ENCODE measurements around the gene NWD2.

The NWD2 gene

DNA sequence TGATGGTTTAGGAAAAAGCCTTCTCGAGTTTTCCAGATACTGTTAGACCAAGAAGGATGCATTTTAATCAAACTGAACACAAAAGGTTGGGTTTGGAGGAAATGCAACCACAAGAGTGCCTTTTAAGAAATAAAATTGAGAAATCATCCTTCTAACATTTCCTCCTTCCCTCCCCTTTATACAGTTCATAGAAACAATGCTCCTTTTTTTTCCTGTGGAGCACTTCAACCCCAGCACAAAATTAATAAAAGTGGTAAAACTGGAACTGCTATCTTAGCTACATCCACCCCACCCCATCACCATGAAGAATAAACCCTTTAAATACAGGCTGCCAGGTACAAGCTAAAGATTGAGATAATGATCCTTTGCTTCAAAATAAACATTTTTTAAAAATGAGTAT lies 230.5 kb downstream of the NWD2 start:
- no peak overlapping the region for H3K27ac ChIP-seq (ENCODE audit: low read depth, low read length)
- H3K4me1 ChIP-seq (ENCODE audit: insufficient read depth, low read length) = no peaks in the 10 kb centered on the region

GRCh38 chr4:37475776-37476175 lies 231.2 kb downstream of the NWD2 start:
- no peak overlapping the region for H3K27ac ChIP-seq (ENCODE audit: low read depth, low read length)
- H3K4me1 ChIP-seq (ENCODE audit: insufficient read depth, low read length) = no peaks in the 10 kb centered on the region
- H3K9me3 ChIP-seq (ENCODE audit: low read length) = no peaks in the 10 kb centered on the region
- H3K4me3 ChIP-seq (ENCODE audit: low read depth in 1 of 2, low read length in 2 of 2) = no peak overlapping the region
- H3K9ac ChIP-seq (ENCODE audit: low read length) = no peak overlapping the region
- no peaks in the 10 kb centered on the region for H3K27me3 ChIP-seq (ENCODE audit: control insufficient read depth in 1 of 2, insufficient read depth in 2 of 2, low read length in 2 of 2)
- no peaks in the 10 kb centered on the region for H3K36me3 ChIP-seq (ENCODE audit: insufficient read depth, low read length)

More for the DNA sequence above, 230.5 kb downstream of the NWD2 start:
- no peaks in the 10 kb centered on the region for H3K9me3 ChIP-seq (ENCODE audit: low read length)
- no peak overlapping the region for H3K4me3 ChIP-seq (ENCODE audit: low read depth in 1 of 2, low read length in 2 of 2)
- H3K27me3 ChIP-seq (ENCODE audit: control insufficient read depth in 1 of 2, insufficient read depth in 2 of 2, low read length in 2 of 2) = no peaks in the 10 kb centered on the region
- H3K36me3 ChIP-seq (ENCODE audit: insufficient read depth, low read length) = no peaks in the 10 kb centered on the region
- H3K9ac ChIP-seq (ENCODE audit: low read length) = no peak overlapping the region

DNA sequence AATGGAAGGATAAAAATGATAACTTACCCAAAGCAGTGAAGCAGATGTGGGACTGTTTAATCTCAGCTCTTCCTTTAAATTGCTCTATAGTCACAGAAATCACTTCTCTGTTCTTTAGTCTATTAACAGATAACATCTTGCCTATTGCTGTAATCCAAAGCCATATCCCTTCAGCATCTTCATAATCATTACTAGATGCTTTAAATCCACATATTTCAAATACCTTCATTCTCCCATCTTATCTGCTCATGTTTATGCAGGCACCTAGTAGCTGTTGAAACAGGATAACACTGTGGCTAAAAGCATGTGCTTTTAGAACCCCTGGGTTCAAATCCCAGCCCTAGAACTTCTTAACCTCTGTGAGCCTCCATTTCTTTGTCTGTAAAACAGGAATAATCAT lies 231.7 kb downstream of the NWD2 start:
- H3K4me1 ChIP-seq (ENCODE audit: insufficient read depth, low read length) = no peaks in the 10 kb centered on the region
- H3K9ac ChIP-seq (ENCODE audit: low read length) = no peak overlapping the region
- H3K36me3 ChIP-seq (ENCODE audit: insufficient read depth, low read length) = no peaks in the 10 kb centered on the region
- H3K9me3 ChIP-seq (ENCODE audit: low read length) = no peaks in the 10 kb centered on the region
- H3K4me3 ChIP-seq (ENCODE audit: low read depth in 1 of 2, low read length in 2 of 2) = no peak overlapping the region
- no peak overlapping the region for H3K27ac ChIP-seq (ENCODE audit: low read depth, low read length)
- H3K27me3 ChIP-seq (ENCODE audit: control insufficient read depth in 1 of 2, insufficient read depth in 2 of 2, low read length in 2 of 2) = no peaks in the 10 kb centered on the region

DNA sequence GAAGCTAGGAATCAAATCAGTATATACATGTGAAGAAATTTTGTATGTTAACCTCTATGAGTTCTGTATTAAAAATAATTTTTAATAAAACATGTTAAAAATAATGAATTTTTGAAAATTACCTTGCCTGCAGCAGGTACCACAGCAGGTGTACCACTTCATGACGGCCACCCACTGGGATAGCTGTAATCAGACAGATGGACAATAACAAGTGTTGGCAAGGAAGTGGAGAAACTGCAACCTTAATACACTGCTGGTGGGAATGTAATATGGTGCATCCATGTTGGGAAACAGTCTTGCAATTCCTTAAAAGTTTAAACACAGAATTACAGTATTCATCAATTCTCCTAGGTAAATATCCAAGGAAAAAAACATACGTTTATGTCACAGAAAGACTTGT lies 232.1 kb downstream of the NWD2 start:
- H3K9me3 ChIP-seq (ENCODE audit: low read length) = no peaks in the 10 kb centered on the region
- no peaks in the 10 kb centered on the region for H3K36me3 ChIP-seq (ENCODE audit: insufficient read depth, low read length)
- no peak overlapping the region for H3K4me3 ChIP-seq (ENCODE audit: low read depth in 1 of 2, low read length in 2 of 2)
- no peaks in the 10 kb centered on the region for H3K4me1 ChIP-seq (ENCODE audit: insufficient read depth, low read length)
- H3K27me3 ChIP-seq (ENCODE audit: control insufficient read depth in 1 of 2, insufficient read depth in 2 of 2, low read length in 2 of 2) = no peaks in the 10 kb centered on the region
- H3K27ac ChIP-seq (ENCODE audit: low read depth, low read length) = no peak overlapping the region
- H3K9ac ChIP-seq (ENCODE audit: low read length) = no peak overlapping the region

- Histone ChIP-seq H3K9me3 (ENCODE audit: low read length) (no peaks in the 10 kb centered on the region), H3K27me3 (ENCODE audit: control insufficient read depth in 1 of 2, insufficient read depth in 2 of 2, low read length in 2 of 2) (no peaks in the 10 kb centered on the region), H3K27ac (ENCODE audit: low read depth, low read length) (no peak overlapping the region), H3K36me3 (ENCODE audit: insufficient read depth, low read length) (no peaks in the 10 kb centered on the region), H3K9ac (ENCODE audit: low read length) (no peak overlapping the region), H3K4me3 (ENCODE audit: low read depth in 1 of 2, low read length in 2 of 2) (no peak overlapping the region), H3K4me1 (ENCODE audit: insufficient read depth, low read length) (no peaks in the 10 kb centered on the region)
Observed at GRCh38 chr4:37477126-37477525, 232.6 kb downstream of the NWD2 start.

DNA sequence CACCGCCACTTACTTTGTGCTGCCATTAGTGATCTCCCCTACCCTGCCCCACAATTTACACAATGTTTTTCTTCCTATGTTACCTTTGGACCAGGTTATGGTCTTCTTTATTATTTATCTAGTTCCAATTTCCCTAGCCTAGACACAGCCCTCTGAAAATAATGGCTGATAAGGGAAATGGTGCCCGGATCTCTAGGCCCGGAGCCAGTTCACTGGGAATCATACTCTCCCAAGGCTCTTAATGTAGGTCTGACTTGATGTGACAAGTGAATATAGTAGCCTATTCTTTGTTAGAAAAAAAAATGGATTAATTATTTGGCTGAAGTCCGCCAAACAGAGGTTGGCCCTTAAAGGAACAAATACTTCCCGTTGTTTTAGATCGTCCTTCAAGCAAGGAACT lies 233.6 kb downstream of the NWD2 start:
- H3K36me3 ChIP-seq (ENCODE audit: insufficient read depth, low read length) = no peaks in the 10 kb centered on the region
- no peaks in the 10 kb centered on the region for H3K4me1 ChIP-seq (ENCODE audit: insufficient read depth, low read length)
- H3K27ac ChIP-seq (ENCODE audit: low read depth, low read length) = no peak overlapping the region
- H3K9me3 ChIP-seq (ENCODE audit: low read length) = no peaks in the 10 kb centered on the region
- H3K27me3 ChIP-seq (ENCODE audit: control insufficient read depth in 1 of 2, insufficient read depth in 2 of 2, low read length in 2 of 2) = no peaks in the 10 kb centered on the region
- no peak overlapping the region for H3K9ac ChIP-seq (ENCODE audit: low read length)
- no peak overlapping the region for H3K4me3 ChIP-seq (ENCODE audit: low read depth in 1 of 2, low read length in 2 of 2)

DNA sequence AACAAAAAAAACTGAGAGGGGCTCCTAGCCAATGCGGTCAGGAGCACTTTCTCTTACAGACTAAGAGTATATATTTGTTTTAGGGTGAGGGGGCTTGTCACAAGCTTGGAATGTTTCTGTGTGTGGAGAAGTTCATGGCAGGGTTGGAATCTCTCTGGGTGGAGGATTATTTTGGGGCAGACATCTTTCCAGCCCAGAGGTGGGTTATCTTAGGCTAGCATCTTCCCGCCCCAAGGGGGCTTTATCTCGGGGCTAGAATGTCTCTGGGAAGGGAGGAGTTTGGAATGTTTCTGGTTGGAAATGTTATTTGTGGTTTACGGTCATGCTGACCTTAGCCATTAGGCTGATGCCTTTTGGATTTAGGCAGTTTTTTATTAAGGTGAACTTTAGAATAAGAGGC lies 236.0 kb downstream of the NWD2 start:
- H3K4me1 ChIP-seq (ENCODE audit: insufficient read depth, low read length) = no peaks in the 10 kb centered on the region
- H3K36me3 ChIP-seq (ENCODE audit: insufficient read depth, low read length) = no peaks in the 10 kb centered on the region
- no peaks in the 10 kb centered on the region for H3K9me3 ChIP-seq (ENCODE audit: low read length)
- no peak overlapping the region for H3K4me3 ChIP-seq (ENCODE audit: low read depth in 1 of 2, low read length in 2 of 2)
- H3K9ac ChIP-seq (ENCODE audit: low read length) = no peak overlapping the region
- H3K27me3 ChIP-seq (ENCODE audit: control insufficient read depth in 1 of 2, insufficient read depth in 2 of 2, low read length in 2 of 2) = no peaks in the 10 kb centered on the region
- H3K27ac ChIP-seq (ENCODE audit: low read depth, low read length) = no peak overlapping the region

GRCh38 chr4:37481547-37482122 lies 237.1 kb downstream of the NWD2 start:
- Histone ChIP-seq H3K4me3 (ENCODE audit: low read depth in 1 of 2, low read length in 2 of 2) (no peak overlapping the region), H3K36me3 (ENCODE audit: insufficient read depth, low read length) (no peaks in the 10 kb centered on the region), H3K27me3 (ENCODE audit: control insufficient read depth in 1 of 2, insufficient read depth in 2 of 2, low read length in 2 of 2) (no peaks in the 10 kb centered on the region), H3K27ac (ENCODE audit: low read depth, low read length) (no peak overlapping the region), H3K9ac (ENCODE audit: low read length) (no peak overlapping the region), H3K4me1 (ENCODE audit: insufficient read depth, low read length) (no peaks in the 10 kb centered on the region), H3K9me3 (ENCODE audit: low read length) (no peaks in the 10 kb centered on the region)

- H3K27ac ChIP-seq (ENCODE audit: low read depth, low read length) = no peak overlapping the region
- H3K9me3 ChIP-seq (ENCODE audit: low read length) = no peaks in the 10 kb centered on the region
- H3K4me3 ChIP-seq (ENCODE audit: low read depth in 1 of 2, low read length in 2 of 2) = no peak overlapping the region
- no peaks in the 10 kb centered on the region for H3K4me1 ChIP-seq (ENCODE audit: insufficient read depth, low read length)
- no peaks in the 10 kb centered on the region for H3K36me3 ChIP-seq (ENCODE audit: insufficient read depth, low read length)
- no peak overlapping the region for H3K9ac ChIP-seq (ENCODE audit: low read length)
- no peaks in the 10 kb centered on the region for H3K27me3 ChIP-seq (ENCODE audit: control insufficient read depth in 1 of 2, insufficient read depth in 2 of 2, low read length in 2 of 2)
Observed at GRCh38 chr4:37482236-37482913, 237.8 kb downstream of the NWD2 start.

GRCh38 chr4:37483610-37484009 lies 239.1 kb downstream of the NWD2 start:
- Histone ChIP-seq H3K27me3 (ENCODE audit: control insufficient read depth in 1 of 2, insufficient read depth in 2 of 2, low read length in 2 of 2) (no peaks in the 10 kb centered on the region), H3K4me1 (ENCODE audit: insufficient read depth, low read length) (no peaks in the 10 kb centered on the region), H3K9me3 (ENCODE audit: low read length) (no peaks in the 10 kb centered on the region), H3K27ac (ENCODE audit: low read depth, low read length) (no peak overlapping the region), H3K4me3 (ENCODE audit: low read depth in 1 of 2, low read length in 2 of 2) (no peak overlapping the region), H3K36me3 (ENCODE audit: insufficient read depth, low read length) (no peaks in the 10 kb centered on the region), H3K9ac (ENCODE audit: low read length) (no peak overlapping the region)

DNA sequence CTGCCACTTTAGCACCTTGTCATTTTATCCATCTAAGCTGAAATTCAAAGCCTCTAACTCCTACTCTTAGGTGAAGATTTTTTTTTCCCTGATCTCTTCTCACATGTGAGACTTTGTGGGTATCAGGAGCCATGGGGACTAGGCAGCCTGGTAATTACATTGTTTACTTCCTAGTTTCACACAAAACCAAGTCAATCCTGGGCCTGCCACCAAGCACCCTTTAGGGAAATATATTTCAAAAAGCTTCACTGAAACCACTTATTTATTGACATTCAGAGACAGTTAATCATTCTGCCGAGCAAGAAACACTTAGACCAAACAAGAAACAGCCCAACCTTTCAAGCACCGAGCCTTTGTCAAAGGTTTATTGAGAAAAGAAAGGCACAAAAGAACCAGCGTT lies 241.6 kb downstream of the NWD2 start:
- no peak overlapping the region for H3K9ac ChIP-seq (ENCODE audit: low read length)
- H3K4me1 ChIP-seq (ENCODE audit: insufficient read depth, low read length) = no peaks in the 10 kb centered on the region
- no peak overlapping the region for H3K4me3 ChIP-seq (ENCODE audit: low read depth in 1 of 2, low read length in 2 of 2)
- no peaks in the 10 kb centered on the region for H3K36me3 ChIP-seq (ENCODE audit: insufficient read depth, low read length)
- no peaks in the 10 kb centered on the region for H3K9me3 ChIP-seq (ENCODE audit: low read length)
- no peak overlapping the region for H3K27ac ChIP-seq (ENCODE audit: low read depth, low read length)
- H3K27me3 ChIP-seq (ENCODE audit: control insufficient read depth in 1 of 2, insufficient read depth in 2 of 2, low read length in 2 of 2) = no peaks in the 10 kb centered on the region

GRCh38 chr4:37487668-37488067 lies 243.1 kb downstream of the NWD2 start:
- Histone ChIP-seq H3K9me3 (ENCODE audit: low read length) (no peaks in the 10 kb centered on the region), H3K9ac (ENCODE audit: low read length) (no peak overlapping the region), H3K27ac (ENCODE audit: low read depth, low read length) (no peak overlapping the region), H3K4me3 (ENCODE audit: low read depth in 1 of 2, low read length in 2 of 2) (no peak overlapping the region), H3K4me1 (ENCODE audit: insufficient read depth, low read length) (no peaks in the 10 kb centered on the region), H3K27me3 (ENCODE audit: control insufficient read depth in 1 of 2, insufficient read depth in 2 of 2, low read length in 2 of 2) (no peaks in the 10 kb centered on the region), H3K36me3 (ENCODE audit: insufficient read depth, low read length) (no peaks in the 10 kb centered on the region)
